Left colon (tissue), 2 donors: Measurements from ENCODE around the gene RNF145. TPM values are rescaled to one million over a fixed set of nuclear protein-coding genes. Genes with fewer than 3 reads are reported as not detected.
"Not testable (repeated sequence)": the region's sequence is repeated elsewhere in the genome, so short reads cannot be mapped to it uniquely, and the experiment has no call there.

Experiments
- ATAC-seq: fragments of 200-7000 bp; cut with Tn5 transposase; one replicate; pipeline ENCODE4 v1.9.1; 2020; ENCODE audit warnings: mild to moderate bottlenecking, moderate library complexity
- DNase-seq, 2 donors: peaks; one replicate each; pipeline ENCODE4 v3.0.0-alpha.2; 2020
- intact Hi-C, 2 donors: fragments of 100-400 bp; cut with DNase I in 1 of 2; cut with micrococcal nuclease in 1 of 2; formaldehyde crosslinking; loops; one replicate each; pipeline versions ENCODE4 v1.11.2 to v1.14.0; 2022; cut with DNase I, micrococcal nuclease
- total RNA-seq, 2 donors: library from RNA; stranded (reverse); fragmentation: NEBNext Ultra II Directional; extraction: Animal tissue kit (Norgen Biotek cat#: 25700); gene quantifications; one replicate each; pipeline ENCODE4 v1.2.1, GENCODE V29; 2021
- donor health status: DM: no; HTN: no; CAD: no.
- donor health status: DM: yes; HTN: yes; CAD: no.

Gene RNF145
- total RNA-seq, 2 donors from 2014 or later, result 67.0 to 69.3 TPM

DNA sequence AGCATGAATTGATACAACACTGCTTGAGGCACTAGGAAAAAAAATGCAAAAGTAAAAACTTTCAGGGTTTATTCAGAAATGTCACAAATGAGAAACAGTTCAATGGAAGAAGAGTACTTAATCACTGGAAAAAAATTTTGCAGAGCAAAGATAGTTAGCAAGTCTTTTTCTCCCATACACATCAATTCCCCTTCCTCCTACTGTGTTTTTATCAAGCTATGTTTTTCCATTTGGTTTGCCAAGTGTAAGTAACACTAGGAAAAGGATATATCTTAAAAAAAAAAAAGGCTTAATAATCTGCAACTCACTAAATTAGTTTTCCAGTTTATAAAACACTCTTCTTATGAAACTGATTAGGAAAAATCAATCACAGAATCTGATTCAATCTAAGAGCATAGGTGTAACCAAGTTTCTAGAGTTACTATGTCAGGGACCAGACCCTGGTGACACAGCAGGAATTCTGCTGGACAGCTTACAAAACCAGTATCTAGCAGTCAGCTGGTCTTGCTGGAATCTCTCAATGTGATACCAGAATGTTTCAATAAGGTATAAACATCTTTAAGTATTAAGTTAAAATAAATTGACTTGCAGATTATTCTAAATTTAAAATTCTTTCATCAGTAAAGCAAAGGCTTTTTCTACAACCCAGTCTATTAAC is 34.7 kb downstream of the RNF145 start:
- intact Hi-C loops, result no loop called here
- ATAC-seq (no peak), DNase-seq (no peak)

DNA sequence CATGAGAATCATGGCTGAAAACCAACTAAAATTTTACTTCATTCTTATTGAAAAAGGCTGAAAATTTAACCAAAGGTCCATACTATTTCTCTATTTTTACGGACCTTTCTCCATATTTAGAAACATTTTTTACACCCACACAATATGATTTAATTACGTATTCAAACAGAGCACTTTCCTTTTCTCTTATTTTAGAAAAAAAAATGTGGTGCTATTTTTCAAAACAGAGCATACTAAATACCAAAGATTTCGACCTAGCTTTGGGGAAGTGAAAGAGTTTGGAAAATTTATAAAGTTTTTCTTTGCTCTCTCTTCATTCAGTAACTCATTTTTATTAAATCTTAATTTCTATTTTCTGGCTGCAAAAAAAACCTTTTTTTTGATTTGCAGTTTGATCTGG is 38.1 kb downstream of the RNF145 start:
- ATAC-seq, result no peak
- intact Hi-C loops, result no loop called here
- DNase-seq, result no peak

DNA sequence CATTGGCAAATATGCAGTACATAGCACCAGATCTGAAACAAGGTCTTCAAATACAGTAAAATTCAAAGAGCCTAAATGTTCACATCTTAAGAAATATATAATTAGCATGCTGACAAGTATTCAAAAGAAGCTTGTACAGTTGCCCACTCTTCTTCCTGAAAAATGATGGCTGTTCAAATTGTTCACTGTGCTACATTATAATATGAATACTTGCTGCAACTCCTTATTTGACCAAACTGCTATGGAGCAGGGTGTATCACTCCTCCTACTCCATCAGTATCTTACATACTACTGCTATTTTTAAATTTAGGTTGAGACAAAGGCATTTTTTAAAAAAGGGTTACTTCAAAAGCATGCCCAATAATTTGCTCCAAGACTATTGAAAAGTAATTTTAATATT is 39.3 kb downstream of the RNF145 start:
- no peak for DNase-seq
- intact Hi-C loops, result no loop called here
- no peak for ATAC-seq

DNA sequence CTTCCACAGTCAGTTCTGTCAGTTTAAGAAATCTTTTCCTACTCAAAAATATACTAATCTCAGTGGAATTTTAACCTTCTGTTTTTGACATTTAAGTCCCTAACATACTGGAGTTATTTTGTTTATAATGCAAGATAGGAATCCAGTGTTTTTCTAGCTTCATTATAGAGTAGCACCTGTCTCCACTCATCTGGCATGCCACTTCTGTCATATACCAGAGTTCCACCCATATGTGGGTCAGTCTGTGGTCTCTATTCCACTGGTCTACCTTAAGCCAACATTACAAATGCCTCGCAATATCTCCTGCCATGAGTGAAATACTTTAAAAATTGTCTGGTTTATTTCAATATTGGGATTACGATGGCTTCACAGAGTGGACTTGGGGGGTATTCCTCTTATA is 42.9 kb downstream of the RNF145 start:
- intact Hi-C loops, result no loop called here
- no peak for ATAC-seq
- DNase-seq, result no peak

DNA sequence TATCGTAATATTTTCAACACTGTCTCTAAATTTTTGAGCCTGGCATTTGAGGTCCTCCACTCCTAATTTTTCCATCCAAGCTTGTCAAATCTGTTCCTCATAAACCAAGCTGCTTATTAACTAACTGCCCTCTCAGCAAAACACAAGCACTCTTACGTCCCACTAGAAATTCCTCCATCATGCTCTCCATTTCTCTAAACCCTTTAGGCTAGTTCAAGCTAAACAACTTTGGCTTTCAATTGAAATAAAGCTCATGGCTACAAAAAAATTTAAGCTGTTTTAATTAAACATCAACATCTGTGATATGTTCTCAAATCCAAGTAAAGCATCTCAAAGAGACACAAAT is 45.7 kb downstream of the RNF145 start:
- DNase-seq (no peak), ATAC-seq (no peak)
- intact Hi-C loops, result no loop called here

DNA sequence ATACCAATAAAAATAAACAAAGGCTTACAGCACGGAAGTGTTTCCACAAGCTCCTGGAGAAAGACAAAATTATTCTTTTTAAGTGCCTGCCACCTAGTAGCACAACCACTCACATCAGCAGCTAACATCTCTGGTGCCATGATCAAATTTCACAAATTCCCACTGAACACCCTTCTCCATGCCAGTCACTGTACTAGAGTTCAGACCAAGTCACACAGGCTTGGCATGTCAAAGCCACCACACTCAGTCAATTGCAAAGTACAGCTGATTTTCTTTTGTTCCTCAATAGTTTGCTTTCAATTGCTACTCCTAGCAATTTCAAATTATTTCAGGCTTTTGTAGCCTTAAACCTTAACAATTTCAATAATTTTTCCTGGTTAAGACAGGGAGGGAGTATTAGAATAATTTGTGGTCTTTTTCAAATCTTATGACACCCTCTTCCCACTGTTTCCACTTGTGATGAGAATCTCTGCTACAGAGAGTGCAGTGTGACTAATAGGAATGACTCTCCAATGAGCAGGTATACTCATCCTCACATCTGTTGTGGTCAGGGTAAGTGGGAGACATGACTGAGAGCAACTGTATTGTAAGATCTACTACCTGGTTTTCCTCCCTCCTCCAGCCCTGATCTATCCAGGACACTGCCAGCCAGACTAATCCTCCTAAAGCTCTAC is 46.2 kb downstream of the RNF145 start:
- DNase-seq (no peak), ATAC-seq (no peak)
- intact Hi-C loops, result no loop called here

DNA sequence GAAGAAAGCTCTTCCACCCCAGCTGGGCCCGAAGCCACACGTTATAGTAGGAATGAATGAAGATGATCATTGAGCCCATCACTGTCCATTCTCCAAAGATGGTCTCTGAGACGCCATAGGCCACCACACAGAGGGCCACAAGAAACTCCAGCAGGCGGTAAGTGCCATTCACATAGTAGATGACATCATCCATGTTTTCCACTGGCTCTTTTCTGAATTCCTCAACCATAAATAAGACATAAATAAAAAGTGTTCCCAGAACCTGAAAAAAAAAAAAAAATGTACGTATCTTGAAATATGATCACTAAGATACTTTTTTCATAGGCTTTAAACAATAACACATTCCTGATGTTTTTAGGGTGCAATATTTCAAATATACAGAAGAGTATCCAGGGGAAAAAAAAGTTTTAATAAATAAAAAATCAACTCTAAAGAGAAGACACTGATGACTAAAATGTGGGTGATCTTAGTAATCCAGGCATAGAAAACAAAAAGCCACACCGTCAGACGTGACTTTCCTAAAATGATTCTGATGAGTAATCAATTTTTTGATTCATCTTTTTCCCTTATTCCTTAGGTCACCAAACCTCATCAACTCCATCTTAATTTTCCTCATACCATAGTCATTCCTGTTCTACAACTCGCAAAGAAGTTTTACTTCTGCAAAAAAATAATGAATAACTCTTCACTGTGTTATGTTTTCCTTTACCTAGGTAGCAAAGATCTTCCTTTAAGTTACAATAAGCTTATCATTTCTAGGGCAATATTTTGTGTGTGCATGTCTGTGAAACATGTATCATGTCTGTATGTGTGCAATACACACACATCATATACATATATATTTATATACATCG is 47.8 kb downstream of the RNF145 start:
- intact Hi-C loops, result no loop called here
- ATAC-seq (no peak), DNase-seq (no peak)

DNA sequence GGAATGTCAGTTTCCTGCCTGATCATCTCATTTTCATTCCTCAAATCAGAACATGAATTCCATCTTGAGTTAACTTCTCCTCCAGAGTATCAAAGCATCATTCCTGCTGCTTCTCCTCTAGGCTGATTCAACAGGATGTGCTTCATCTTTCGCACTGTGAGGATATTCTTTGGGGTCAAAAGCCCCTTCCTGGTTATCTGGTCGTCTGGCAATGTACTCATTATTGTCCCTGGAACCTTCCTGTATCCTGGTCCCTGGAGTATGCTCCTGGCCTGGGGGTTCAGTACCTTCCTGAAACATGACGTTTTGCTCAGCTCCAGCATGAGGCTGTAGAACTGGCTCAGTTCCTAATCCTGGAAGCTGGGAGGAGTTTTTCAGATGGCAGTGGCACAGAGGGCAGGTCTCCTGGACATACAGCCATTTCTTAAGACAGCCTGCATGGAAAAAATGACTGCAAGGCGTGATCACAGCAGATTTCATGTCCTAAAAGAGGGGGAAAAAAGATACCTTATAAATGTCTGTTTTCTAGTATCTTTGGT is 50.7 kb downstream of the RNF145 start:
- intact Hi-C loops, result loop anchor here in 1 of 2 donors (10.0 kb wide), 2 partner anchors 106 to 826 kb away; partner anchors contain the start of gene UBLCP1
- DNase-seq, result not testable (repeated sequence)
- ATAC-seq, result peak; percentile 51

DNA sequence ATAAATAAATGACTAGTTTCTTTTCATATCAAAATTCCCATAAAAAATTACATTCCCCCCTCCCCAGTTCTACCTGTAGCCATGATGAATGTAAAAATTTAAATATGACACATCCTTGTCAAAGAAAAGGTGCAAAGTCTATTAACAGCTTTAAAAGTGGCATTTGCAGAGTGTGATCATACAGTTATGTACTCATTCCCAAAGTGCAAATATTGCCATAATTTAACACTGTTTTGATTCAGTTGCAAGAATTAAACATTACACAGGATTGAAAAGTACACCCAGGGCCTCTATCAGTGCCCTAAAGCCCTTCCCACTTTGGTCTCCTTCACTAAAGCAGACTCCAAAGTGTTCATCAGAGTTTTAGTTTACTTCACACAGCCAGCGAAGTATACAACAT is 51.8 kb downstream of the RNF145 start:
- intact Hi-C loops, result loop anchor here in 1 of 2 donors (10.0 kb wide), 2 partner anchors 107 to 827 kb away; partner anchors contain the start of gene UBLCP1
- ATAC-seq, result peak; percentile 65

DNA sequence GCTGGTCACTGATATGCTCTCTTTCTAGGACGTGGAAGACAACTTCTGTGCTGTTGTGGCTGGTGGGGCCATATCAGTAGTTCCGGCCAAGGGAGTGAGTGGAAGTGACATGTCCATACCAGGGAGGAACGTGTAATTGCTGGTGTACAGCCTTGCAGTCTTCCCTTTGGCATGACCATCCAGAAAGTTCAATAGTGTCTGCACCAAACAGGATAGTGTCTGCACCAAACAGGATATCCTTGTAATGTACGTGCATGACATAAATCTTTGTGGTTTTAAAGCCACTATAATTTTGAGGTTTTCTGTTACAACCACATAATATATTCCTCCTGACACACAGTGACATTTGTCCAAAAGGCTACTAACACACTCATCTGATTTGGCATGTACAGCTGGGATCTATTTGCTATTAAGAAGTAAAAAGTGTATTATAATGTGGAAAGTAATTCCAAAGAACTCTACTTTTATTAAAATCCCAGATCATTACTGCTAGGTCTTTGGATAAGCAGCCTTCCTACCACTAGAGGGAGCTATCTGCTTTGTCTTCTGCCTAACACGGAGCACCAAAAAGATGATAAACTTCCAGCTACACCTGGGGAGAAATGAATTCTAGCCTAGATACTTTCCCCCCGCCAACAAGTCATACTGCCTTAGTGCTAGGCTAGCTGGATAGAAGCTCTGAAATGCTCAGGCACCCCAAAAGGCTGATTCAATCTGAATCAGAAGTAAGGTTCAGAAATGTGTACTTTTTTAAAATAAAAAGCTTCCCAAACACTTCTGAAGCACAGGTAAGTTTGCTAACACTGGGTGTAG is 52.7 kb downstream of the RNF145 start:
- ATAC-seq (peak; percentile 86), DNase-seq (no peak)
- intact Hi-C loops, result loop anchor here in 1 of 2 donors (10.0 kb wide), 2 partner anchors 108 to 828 kb away; partner anchors contain the start of gene UBLCP1

More for the DNA sequence above, 51.8 kb downstream of the RNF145 start:
- no peak for DNase-seq

DNA sequence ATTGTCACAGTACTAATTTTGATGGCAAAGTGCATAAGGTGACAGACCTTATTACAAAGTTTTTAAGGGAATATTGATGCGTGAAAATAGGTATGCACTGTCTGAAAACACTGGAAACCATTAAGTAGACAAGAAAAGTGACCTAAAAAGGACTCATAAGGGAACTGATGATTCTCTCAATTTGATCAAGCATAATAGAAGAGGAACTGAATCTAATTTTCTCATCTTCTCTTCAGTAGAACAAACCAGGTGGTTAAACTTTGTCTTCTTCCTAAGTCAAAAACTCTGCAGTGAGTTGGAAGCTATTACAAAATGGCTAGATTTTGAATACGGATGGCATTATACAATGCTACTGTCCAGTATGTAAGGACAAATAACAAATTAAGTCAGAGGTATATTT is 53.4 kb downstream of the RNF145 start:
- ATAC-seq, result no peak
- DNase-seq, result no peak
- intact Hi-C loops, result loop anchor here in 1 of 2 donors (10.0 kb wide), 2 partner anchors 109 to 829 kb away; partner anchors contain the start of gene UBLCP1

DNA sequence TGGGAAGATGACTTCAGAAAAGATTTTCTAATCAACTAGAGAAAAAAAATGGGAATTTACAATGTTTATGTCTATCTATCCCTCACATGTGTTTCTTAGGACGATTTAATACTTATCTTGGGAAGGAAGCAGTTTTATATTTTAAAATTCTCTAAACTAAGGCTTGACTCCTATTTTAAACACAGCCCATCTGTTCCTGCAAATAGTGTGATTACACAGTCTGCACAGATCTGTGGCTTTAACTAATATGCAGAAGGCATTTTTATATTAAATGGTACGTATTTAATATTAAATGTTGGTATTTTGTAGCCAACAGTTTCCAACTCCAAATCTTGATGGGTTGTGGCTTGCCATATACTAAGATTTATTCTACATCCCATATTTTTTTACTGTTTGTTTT is 56.5 kb downstream of the RNF145 start:
- intact Hi-C loops, result loop anchor here in 1 of 2 donors (10.0 kb wide), 2 partner anchors 112 to 832 kb away; partner anchors contain the start of gene UBLCP1
- ATAC-seq (no peak), DNase-seq (no peak)

DNA sequence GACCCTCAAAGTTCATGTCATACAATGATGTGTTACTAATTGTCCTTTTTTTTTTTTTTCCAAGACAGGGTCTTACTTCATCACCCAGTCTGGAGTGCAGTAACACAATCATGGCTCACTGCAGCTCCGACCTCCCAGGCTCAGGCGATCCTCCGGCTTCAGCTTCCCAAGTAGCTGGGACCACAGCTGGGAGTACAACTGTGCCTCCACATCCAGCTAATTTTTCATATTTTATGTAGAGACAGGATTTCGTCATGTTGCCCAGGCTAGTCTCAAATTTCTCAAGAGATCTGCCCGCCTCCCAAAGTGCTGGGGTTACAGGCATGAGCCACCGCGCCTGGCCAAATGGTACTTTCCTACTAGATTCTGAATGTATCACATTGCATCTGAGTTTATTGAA is 60.3 kb downstream of the RNF145 start:
- intact Hi-C loops, result no loop called here
- DNase-seq, result no peak
- ATAC-seq, result no peak

DNA sequence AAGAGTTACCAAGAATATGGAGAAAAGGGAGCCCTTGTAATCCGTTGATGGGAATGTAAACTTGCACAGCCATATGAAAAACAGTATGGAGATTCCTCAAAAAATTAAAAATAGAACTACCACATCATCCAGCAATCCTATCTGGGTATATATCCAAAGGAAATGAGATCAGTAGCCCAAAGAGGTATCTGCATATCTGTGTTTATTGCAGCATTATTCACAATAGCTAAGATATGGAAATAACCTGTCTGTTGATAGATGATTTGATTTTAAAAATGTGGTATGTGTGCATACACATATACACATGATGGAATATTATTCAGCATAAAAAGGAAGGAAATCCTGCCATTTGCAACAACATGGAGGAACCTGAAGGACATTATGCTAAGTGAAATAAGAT is 61.4 kb downstream of the RNF145 start:
- no peak for ATAC-seq
- intact Hi-C loops, result no loop called here
- DNase-seq, result no peak

DNA sequence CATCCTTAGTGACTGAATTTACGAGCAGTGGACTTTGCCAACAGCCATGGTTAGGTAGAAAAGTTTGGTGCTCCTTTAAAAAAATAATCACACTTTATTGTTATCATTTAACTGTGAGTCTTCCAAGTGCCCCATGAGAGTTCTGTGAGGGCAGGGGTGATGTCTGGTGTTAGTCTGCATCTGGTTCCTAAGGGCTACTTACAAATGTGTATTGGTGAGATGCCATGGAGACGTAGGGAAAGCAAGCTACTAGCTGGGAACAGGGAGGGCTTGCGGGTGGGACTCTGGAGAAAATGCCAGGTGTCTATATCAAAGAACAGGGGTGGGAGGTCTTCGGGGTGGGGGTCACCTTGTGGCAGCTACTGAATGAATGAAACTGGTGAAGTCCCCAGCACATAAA is 62.5 kb downstream of the RNF145 start:
- intact Hi-C loops, result no loop called here
- DNase-seq (no peak), ATAC-seq (no peak)

DNA sequence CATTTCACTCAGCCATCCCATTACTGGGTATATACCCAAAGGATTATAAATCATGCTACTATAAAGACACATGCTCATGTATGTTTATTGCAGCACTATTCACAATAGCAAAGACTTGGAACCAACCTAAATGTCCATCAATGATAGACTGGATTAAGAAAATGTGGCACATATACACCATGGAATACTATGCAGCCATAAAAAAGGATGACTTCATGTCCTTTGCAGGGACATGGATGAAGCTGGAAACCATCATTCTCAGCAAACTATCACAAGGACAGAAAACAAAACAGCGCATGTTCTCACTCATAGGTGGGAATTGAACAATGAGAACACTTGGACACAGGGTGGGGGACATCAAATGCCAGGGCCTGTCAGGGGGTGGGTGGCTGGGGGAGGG is 64.2 kb downstream of the RNF145 start:
- intact Hi-C loops, ATAC-seq, DNase-seq: not testable (repeated sequence)

DNA sequence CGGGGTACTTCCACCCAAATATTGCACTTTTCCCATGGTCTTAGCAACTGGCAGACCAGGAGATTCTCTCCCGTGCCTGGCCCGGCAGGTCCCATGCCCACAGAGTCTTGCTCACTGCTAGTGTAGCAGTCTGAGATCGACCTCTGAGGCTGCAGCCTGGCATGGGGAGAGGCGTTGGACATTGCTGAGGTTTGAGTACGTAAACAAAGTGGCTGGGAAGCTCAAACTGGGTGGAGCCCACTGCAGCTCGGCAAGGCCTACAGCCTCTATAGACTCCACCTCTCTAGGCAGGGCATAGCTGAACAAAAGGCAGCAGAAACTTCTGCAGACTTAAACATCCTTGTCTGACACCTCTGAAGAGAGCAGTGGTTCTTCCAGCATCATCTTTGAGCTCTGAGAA is 69.6 kb downstream of the RNF145 start:
- DNase-seq (no peak), ATAC-seq (no peak)
- intact Hi-C loops, result no loop called here

DNA sequence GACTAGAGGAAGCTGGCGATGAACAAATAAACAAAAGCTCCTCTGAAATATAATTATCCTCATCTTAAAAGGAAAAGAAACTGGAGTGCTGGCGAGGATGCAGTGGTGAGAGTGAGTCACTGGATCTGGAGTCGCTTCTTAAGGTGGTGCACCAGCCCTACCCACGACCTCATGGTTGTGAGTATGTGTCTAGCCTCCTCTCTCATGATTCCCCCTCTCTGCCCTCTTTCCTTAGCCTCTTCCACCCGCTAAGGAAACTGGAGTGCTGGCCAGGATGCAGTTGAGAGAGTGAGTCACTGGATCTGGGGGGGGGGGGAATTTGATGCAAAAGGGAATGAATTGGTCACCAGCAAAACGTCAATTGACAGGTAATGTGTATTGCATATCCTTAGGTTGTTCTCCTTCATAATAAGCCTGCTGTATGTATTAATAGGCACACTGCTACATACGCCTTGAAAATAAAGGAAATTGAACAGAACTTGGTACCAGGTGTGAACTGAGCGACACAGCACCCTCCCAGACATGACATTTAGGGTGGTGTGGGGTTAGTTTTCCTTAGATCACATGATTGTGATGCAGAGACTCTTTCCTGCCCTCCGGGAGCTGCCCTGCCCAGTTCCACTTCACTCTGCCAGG is 73.3 kb downstream of the RNF145 start:
- ATAC-seq (no peak), DNase-seq (no peak)
- intact Hi-C loops, result no loop called here
